HuH-7.5 (cell line): ENCODE data around the gene FCHSD2.
"Not testable (repeated sequence)": the region's sequence is repeated elsewhere in the genome, so short reads cannot be mapped to it uniquely, and the experiment has no call there.

Experiments
- DNase-seq: peaks from one replicate; pipeline ENCODE4 v3.0.0; 2011; ENCODE audit warnings: low spot score

FCHSD2 gene

GRCh38 chr11:73151416-73151815 lies 9.3 kb upstream of the FCHSD2 start:
- DNase-seq = no peak

GRCh38 chr11:73149105-73149504 lies 7.0 kb upstream of the FCHSD2 start:
- no peak for DNase-seq

GRCh38 chr11:73147771-73148681 lies 5.9 kb upstream of the FCHSD2 start:
- no peak for DNase-seq

DNA sequence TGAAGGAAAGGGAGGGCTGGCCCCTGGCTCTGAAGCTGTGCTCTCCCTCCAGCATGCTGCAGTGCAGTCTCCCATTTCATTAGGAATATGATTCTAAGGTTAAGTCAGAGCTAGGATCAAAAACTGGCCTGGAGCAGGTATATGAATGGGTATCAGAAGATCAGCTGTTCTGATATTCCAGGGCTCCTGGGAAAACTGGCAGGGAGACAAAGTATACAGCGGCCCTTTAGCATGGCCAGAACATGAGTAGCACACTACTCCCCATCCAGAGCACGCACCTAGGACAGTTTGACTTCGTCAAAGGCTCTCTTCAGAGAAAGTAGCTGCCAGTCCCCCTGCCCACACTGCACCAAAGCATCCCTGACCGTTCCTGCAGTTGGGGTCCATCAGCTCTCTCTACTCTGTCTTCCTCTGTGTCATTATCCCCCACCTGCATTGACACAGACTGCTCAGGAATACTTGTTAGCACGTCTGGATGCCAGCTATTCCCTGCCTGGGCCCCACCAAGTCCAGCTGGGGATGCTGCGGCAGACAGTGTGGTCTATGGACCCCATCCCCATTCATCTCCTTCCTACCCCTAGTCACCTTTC lies 4.0 kb upstream of the FCHSD2 start:
- DNase-seq = no peak

DNA sequence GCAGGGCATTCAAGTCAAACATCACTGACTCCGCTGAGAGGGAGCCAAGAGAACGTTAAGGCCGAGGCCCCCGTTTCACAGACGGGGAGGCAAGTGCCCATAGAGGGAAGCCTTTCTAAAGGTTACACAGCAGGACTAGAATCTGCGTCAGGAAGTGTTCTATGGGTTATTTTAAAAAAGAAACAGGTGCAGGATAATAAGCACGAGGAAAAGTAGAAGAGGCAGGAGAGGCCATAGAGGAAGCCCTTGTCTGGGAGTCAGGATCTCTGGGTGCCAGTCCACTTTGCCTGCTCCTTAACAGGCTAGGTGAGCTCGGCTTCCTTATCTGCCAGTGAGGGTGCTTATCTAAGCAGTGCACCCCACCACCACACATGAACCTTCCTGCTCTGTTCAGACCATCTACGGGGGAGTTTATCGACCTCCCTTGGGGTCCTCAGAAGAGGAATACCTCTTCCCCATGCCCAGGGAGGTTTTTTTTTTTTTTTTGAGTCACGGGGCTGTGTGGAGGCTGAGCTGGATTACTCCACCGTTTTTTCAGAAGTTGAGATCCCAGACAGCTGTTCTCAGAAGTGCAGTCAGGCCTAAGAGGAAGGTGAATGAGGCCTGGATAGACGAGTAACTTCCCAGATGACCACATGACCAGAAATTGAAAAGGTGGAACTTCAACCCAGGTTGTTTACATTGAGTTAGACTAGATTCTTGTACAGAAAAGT lies 1.2 kb upstream of the FCHSD2 start:
- DNase-seq = no peak

- DNase-seq = peak; percentile 55
These were observed 600 bp downstream of the FCHSD2 start for GRCh38 chr11:73141309-73142127.

DNA sequence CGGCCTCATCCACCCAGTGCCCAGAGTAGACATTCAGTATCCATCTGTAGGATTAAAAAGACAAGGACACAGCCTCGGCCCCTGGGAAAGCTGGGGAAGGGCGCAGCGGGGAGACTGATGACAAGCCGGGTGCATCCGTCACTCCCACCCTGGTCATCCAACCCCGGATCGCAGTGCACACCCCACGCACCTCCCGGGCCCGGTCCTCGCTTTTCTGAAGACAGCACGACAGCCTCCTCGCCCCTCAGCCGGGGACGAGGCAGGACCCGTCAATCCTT lies 1.1 kb downstream of the FCHSD2 start:
- no peak for DNase-seq

DNA sequence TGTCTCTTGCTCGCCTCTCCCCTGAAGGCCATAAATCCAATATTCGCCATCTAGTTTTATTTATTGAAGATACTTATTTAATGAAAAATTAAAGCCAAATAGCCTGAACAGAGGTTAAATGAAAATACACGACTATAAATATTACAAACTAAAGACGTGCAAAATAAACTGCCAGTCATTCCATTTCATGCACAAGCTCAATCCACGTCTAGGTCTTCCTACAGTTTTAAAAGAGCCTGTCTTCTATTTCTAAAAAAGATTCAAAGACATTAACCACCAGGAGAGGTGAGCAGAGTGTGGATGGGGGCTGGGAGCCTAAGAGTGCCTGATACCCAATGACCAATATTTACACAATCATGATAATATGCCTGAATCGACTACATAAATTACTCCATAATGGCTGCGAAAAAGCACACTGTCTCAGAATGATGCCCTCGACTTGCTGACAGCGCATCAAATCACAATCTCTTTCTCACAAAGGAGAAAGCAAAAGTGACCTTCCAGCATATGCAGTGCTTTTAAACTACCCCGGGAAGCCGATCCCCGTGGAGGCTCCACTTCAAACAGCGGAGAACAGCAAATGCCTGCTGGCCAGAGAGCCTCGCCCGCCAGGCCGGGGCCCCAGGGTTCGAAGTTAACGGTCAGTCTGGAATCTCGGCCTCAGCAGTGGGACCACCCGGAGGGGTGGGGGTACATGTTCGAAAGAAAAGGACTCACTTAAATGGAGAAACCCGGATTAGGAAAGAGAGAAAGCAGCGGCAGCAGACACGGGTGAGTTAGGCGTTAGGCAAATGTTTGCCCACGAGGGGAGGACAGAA lies 1.7 kb downstream of the FCHSD2 start:
- peak; percentile 56 for DNase-seq

- no peak for DNase-seq
These were observed 2.5 kb downstream of the FCHSD2 start for GRCh38 chr11:73139476-73140198.

DNA sequence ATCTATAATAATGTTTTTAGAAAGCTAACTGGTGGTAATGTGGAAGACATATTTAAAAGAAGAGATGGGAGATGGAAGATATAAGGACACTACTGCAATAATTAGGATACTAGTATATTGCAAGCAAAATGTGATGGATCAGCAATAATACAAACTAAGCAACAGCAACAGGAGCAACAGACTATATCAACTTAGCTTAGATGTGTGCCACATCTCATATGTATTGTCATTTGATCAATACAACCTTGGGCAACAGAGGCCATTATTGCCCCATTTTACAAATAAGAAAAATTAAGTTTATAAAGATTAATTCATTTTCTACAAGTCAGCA lies 4.2 kb downstream of the FCHSD2 start:
- DNase-seq = no peak

DNA sequence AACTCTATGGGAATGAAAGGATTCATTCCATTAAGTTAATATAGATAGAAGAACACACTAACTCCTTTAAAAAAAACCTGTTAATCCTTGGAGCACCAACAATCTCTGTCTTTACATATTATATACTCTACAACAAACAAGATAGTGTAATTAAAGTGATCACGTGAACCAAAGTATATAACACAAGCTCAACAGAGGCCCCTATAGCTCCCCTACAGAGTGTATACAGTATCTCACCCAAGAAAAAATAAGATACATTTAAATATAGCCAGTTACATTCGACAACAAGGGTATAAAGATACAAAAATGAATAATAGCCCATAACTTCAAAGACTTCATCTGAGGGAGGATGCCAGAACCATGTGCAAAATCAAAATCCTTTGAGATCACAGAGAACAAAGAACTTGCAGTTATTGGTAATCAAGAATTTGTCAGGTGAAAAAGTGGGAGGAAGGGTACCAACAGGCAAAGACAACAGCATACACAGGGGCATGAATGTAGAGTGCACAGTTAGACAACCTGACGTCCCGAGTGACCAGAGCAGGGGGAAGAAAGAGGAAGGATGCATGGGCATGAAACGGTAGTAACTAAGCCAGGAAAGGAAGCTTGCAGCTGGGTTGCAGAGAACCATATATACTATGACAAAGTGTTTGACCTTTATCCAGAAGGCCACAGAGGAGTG lies 4.7 kb downstream of the FCHSD2 start:
- no peak for DNase-seq

- not testable (repeated sequence) for DNase-seq
These were observed 5.4 kb downstream of the FCHSD2 start for GRCh38 chr11:73136722-73137121.

DNA sequence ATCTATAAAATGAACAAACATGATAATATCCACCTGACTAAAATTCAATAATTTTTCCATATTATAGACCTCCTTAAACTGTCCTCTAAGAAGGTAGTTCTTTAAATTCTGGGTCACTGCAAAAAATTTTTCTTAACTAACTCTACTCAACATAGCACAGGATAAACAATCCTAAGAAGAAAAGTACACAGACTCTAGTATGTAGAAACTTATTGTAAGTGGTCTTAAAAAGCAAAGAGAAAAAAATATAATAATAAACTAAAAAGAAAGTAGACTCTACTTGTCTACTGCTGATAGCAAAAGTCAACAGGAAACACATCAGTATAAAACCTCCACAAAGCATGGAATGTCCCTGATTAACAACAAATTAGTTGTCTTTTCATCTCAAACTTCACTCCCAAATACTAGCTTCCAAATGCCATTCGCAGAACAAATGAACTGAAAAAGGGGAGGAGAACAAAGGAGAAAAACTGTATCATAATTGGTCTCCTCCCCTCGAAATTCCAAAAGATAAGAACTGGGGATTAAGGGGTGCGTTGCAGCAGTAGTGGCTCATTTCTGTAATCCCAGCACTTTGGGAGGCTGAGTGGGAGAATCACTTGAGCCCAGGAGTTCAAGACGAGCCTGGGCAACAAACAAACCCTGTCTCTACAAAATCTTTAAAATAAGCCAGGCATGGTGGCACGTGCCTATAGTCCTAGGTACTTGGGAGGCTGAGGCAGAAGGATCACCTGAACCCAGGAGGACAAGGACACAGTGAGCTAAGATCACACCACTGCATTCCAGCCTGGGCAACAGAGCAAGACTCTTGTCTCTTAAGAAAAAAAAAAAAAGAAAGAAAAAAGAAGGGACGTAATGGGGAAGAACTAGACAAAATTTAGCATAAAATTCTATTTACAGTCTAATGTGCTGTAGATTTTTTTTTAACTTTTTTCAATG lies 6.5 kb downstream of the FCHSD2 start:
- no peak for DNase-seq

DNA sequence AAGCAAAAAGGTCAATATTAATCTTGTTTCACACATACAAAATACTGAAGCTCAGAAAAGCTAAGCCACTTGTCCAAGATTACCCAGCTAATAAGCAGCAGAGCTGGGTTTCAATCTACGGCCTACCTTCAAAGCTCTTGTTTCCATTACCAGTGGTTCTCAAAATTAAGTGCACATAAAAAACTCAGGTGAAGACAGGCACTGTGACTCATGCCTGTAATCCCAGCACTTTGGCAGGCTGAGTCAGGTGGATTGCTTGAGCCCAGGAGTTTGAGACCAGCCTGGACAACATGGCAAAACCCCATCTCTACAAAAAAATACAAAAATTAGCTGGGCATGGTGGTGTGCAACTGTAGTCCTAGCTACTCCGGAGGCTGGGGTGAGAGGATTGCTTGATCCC lies 9.8 kb downstream of the FCHSD2 start:
- not testable (repeated sequence) for DNase-seq

GRCh38 chr11:73130181-73130580 lies 11.9 kb downstream of the FCHSD2 start:
- no peak for DNase-seq

DNA sequence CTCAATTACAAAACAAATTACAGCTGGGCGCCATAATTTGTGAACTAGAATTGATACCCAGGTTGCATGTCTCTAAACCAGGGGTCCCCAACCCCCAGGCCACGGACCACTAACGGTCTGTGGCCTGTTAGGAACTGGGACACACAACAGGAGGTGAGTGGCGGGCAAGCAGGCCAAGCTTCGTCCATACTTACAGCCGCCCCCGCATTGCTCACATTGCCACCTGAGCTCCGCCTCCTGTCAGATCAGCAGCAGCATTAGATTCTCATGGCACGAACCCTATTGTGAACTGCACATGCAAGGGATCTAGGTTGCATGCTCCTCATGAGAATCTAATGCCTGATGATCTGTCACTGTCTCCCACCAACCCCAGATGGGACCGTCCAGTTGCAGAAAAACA lies 12.9 kb downstream of the FCHSD2 start:
- DNase-seq = no peak

DNA sequence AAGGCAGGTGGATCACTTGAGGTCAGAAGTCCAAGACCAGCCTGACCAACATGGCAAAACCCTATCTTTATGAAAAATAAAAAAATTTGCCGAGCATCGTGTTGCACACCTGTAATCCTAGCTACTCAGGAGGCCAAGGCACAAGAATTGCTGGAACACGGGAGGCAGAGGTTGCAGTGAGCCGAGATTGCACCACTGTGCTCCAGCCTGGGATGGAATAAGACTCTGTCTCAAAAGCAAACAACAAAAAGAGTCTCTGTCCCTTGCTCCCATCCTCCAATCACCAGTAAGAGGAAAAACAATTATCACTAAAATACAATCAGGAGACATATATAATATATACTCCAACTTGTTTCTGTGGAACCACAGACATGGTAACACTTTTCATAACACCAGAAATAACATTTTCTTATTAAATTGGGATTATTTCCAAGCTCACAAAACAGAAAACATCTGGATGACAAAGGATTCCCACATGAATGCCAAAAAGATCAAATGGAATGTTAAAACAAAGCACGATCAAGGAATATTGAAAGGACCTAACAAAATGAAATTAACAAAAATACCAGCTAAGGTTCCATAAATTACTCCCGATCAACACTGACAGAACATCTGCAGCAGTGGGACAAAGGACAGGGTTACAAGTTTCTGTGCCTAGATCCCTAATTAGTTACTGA lies 15.2 kb downstream of the FCHSD2 start:
- DNase-seq = no peak

DNA sequence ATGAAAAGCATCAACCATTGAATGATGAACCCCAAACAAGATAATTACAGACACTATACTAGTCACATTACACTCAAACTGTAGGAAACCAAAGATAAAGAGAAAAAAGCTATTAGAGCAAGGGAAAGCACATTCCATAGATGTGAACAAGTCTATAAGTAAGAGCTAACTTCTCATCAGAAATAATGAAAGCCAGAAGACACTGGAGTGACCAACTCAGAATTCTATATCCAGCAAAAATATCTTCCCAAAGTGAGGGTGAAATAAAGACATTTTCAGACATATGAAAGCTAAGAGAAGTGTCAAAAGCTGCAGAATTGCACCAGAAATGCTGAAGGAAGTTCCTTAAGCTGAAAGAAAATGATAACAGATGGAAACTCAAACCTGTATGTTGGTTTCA lies 17.3 kb downstream of the FCHSD2 start:
- DNase-seq = no peak

DNA sequence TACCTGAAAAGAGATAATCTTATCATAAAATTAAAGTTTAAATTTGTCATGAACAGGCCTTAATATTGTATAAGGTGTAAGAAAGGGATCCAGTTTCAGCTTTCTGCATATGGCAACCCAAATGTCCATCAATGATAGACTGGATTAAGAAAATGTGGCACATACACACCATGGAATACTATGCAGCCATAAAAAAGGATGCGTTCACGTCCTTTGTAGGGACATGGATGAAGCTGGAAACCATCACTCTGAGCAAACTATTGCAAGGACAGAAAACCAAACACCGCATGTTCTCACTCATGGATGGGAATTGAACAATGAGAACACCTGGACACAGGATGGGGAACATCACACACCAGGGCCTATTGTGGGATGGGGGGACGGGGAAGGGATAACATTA lies 18.2 kb downstream of the FCHSD2 start:
- not testable (repeated sequence) for DNase-seq
